Pancreas (tissue), 8 donors: ENCODE results near the gene SCD. TPM values are rescaled to one million over a fixed set of nuclear protein-coding genes. Genes with fewer than 3 reads are reported as not detected.

Experiments used
- polyA plus RNA-seq, 2 donors: library from polyadenylated mRNA; stranded (reverse); fragments of 200-250 nt; gene quantifications; one replicate each; pipeline ENCODE4 v1.2.3, GENCODE V29; 2013
- total RNA-seq, 6 donors: library from RNA; stranded (reverse); fragmentation: NEBNext Ultra II Directional in 4 of 6; extraction: Animal tissue kit (Norgen Biotek cat#: 25700) in 4 of 6; gene quantifications; one replicate each; pipeline versions ENCODE4 v1.2.1 to v1.2.4, GENCODE V29; 2021 to 2023
- donor health status: healthy with polysubstance abuse.
- donor health status: DM: no; HTN: no; CAD: no; lungs with moderate emphysema.
- donor health status: DM: no; HTN: no; CAD: no.
- donor health status: Bipolar disorder and iron deficiency.
- donor health status: DM: yes; HTN: yes; CAD: no.
- donor health status: DM: no; HTN: no; CAD: no.
- donor health status: DM: no; HTN: no; CAD: no.
- donor health status: DM: yes; HTN: yes; CAD: no.

The SCD gene
- total and polyA plus RNA-seq, 8 donors, result 1.9 to 87.6 (median 12.1) TPM

Other genes with a start within 250 kb of the SCD start
- gene ERLIN1, start 161.2 kb upstream of the SCD start, total RNA-seq, result 10 to 100 TPM in 4 of 6 donors, 1 to 10 TPM in 2; 8.5 to 13.2 (median 11.6) TPM
- gene ERLIN1, start 161.2 kb upstream of the SCD start, polyA plus RNA-seq, result 1 to 10 TPM; 2.9 to 7.5 TPM
- gene CHUK, start 117.6 kb upstream of the SCD start, total RNA-seq, result 1 to 10 TPM; 4.8 to 9.2 (median 6.1) TPM
- gene CHUK, start 117.6 kb upstream of the SCD start, polyA plus RNA-seq, result 1 to 10 TPM; 3.7 to 8.7 TPM
- 10 to 100 TPM in 3 of 6 donors, 1 to 10 TPM in 3; 8.0 to 11.9 (median 9.9) TPM for gene CWF19L1, start 79.6 kb upstream of the SCD start, total RNA-seq
- gene CWF19L1, start 79.6 kb upstream of the SCD start, polyA plus RNA-seq, result 10 to 100 TPM; 12.0 to 12.8 TPM
- gene BLOC1S2, start 60.6 kb upstream of the SCD start, total RNA-seq, result 10 to 100 TPM; 11.7 to 18.6 (median 13.4) TPM
- gene BLOC1S2, start 60.6 kb upstream of the SCD start, polyA plus RNA-seq, result 10 to 100 TPM; 14.0 to 30.4 TPM
- gene PKD2L1, start 17.0 kb upstream of the SCD start, total RNA-seq, result not detected
- under 1 TPM; 0.11 to 0.54 TPM for gene PKD2L1, start 17.0 kb upstream of the SCD start, polyA plus RNA-seq
- under 1 TPM; 0.14 to 0.59 (median 0.36) TPM for gene WNT8B, start 115.8 kb downstream of the SCD start, total RNA-seq
- under 1 TPM; 0.08 to 0.14 TPM for gene WNT8B, start 115.8 kb downstream of the SCD start, polyA plus RNA-seq
- gene SEC31B, start 172.6 kb downstream of the SCD start, total RNA-seq, result 1 to 10 TPM; 1.8 to 4.2 (median 2.2) TPM
- 10 to 100 TPM in 1 of 2 donors, 1 to 10 TPM in 1; 7.1 to 14.4 TPM for gene SEC31B, start 172.6 kb downstream of the SCD start, polyA plus RNA-seq
- 10 to 100 TPM; 35.5 to 60.6 (median 48.5) TPM for gene NDUFB8, start 182.6 kb downstream of the SCD start, total RNA-seq
- gene NDUFB8, start 182.6 kb downstream of the SCD start, polyA plus RNA-seq, result 100 to 1,000 TPM; 121 to 156 TPM
- 10 to 100 TPM; 13.3 to 21.8 (median 16.3) TPM for gene HIF1AN, start 188.7 kb downstream of the SCD start, total RNA-seq
- gene HIF1AN, start 188.7 kb downstream of the SCD start, polyA plus RNA-seq, result 1 to 10 TPM; 6.3 to 7.3 TPM